Activated CD8-positive, alpha-beta memory T cell treated with anti-CD3 and anti-CD28 coated beads, Interleukin-2, amount 50 U/mL, for 1 hour (primary cell): ENCODE measurements around the gene CMPK1.

ENCODE experiments used
- DNase-seq: peaks from one replicate; pipeline ENCODE4 v3.0.0-alpha.2; 2020; ENCODE audit errors: extremely low read depth

The CMPK1 gene

GRCh38 chr1:47396671-47397196 lies 63.1 kb downstream of the CMPK1 start:
- no peak for DNase-seq

DNA sequence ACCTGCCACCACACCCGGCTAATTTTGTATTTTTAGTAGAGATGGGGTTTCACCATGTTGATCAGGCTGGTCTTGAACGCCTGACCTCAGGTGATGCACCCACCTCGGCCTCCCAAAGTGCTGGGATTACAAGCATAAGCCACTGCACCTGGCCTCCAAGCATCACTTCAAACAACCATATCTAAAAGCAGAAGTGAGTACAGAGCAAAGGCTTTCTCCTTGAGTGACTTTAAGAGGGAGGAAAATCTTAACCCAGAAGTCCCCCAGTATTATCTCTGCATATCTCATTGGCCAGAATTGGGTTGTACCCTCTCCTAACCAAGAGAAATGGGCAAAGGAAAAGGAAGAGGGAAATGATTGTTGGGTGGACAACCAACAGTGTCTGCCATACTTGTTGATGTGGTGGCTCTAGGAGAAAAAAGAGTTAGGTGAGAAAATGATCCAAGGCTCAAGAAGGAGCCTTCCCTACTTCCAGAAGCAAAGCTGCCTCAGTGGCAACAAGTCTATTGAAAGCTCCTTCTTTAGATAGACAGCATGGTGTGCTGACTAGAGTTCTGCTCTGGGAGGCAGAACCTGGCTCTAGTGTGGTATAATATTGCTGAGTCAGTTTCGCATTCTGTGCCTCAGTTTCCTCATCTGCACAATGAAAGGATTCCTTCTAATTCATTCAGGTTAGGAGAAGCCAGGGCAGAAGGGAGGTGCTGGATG lies 65.7 kb downstream of the CMPK1 start:
- no peak for DNase-seq

DNA sequence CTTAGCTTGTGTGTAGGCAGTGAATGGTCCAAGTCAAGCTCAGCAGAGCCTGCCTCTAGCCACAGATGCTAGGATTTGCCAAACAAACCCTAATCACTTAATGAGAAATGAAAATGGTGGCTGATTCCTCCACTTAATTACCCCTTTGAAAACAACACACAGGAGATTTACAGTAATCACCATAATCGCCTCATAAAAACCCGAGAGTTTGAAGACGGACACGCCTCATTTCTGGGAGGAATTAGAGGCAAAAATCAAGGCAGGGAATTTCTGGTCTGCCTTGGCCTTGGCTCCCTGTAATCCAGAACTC lies 66.2 kb downstream of the CMPK1 start:
- no peak for DNase-seq

DNA sequence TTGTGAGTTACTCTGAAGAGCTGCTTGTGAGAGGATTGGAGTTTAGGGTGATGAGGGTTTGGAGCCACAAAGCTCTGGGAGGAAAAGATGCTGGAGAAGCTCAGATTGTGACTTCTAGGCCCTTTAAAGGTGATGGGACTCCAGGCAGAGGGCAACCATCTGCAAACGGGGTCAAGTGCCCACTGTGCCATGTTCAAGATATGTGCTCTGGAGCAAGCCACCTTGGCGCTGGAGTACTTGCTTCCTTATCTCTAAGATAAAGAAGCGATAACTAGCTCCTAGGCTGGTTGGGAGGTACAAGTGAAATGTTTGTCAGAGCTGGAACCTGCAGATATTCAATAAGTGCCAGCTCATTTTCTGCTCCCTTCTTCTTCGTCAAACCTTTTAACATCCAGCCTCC lies 68.2 kb downstream of the CMPK1 start:
- no peak for DNase-seq

DNA sequence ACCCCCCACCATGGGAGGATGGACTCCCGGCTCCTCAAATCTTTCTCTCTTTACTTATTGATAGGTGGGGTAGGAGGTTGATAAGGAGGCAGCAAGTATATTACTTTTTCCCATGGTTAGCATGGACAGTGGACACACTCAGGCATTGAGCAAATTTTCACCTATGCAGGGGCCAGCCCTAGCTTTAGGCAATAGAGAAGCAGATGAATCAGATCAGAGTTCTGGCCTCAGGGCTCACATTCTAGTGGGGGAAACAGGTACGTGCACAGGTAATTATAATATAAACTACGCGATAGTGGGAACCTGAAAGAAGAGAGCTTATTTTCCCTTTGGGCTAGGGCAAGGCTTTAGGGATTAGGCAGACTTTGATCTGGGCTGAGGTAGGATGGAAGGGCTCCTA lies 69.0 kb downstream of the CMPK1 start:
- no peak for DNase-seq

- DNase-seq, result no peak
These were observed 69.8 kb downstream of the CMPK1 start for GRCh38 chr1:47403321-47403910.

- no peak for DNase-seq
These were observed 72.1 kb downstream of the CMPK1 start for GRCh38 chr1:47405697-47406096.

GRCh38 chr1:47406966-47407365 lies 73.4 kb downstream of the CMPK1 start:
- no peak for DNase-seq

- DNase-seq, result no peak
These were observed 73.9 kb downstream of the CMPK1 start for GRCh38 chr1:47407481-47407880.

- no peak for DNase-seq
These were observed 75.9 kb downstream of the CMPK1 start for GRCh38 chr1:47409311-47410067.

GRCh38 chr1:47410068-47410455 lies 76.5 kb downstream of the CMPK1 start:
- DNase-seq, result no peak

- DNase-seq, result no peak
These were observed 77.8 kb downstream of the CMPK1 start for GRCh38 chr1:47411436-47411835.

GRCh38 chr1:47412437-47412836 lies 78.8 kb downstream of the CMPK1 start:
- DNase-seq, result no peak

DNA sequence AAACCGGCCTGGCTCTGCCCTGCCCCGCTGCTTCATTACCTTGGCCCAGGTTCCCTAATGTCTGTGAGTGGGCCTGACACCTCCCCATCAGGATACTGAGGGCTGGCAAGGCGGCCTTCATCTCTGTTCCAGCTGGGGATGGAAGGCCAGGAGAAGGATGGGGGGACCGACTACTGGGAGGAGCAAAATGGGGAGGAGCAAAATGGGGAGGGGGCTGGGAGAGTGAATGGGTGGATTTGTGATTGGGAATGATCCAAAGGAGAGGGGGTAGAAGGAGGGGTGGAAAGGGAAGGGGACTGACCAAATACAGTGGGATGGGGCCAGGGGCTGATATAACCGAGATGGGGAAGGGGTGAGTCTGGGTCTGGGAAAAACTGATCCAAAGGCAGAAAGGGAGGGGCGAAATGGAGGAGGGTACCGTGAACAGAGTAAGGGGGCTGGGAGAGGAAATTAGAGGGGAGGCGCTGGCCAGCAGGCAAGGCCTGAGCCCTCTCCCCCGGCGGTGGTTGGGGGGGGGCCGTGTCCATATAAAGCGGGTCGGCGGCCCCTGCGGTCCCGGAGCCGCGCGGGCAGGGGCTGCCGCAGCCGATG lies 82.2 kb downstream of the CMPK1 start, which contains the start of gene FOXE3:
FOXE3 (plus strand) TSS at position 558 of the 591 bp plus-strand sequence; CDS start at position 589, 31 bp downstream.
- DNase-seq, result no peak

GRCh38 chr1:47416319-47417169 lies 83.0 kb downstream of the CMPK1 start:
- DNase-seq, result no peak

DNA sequence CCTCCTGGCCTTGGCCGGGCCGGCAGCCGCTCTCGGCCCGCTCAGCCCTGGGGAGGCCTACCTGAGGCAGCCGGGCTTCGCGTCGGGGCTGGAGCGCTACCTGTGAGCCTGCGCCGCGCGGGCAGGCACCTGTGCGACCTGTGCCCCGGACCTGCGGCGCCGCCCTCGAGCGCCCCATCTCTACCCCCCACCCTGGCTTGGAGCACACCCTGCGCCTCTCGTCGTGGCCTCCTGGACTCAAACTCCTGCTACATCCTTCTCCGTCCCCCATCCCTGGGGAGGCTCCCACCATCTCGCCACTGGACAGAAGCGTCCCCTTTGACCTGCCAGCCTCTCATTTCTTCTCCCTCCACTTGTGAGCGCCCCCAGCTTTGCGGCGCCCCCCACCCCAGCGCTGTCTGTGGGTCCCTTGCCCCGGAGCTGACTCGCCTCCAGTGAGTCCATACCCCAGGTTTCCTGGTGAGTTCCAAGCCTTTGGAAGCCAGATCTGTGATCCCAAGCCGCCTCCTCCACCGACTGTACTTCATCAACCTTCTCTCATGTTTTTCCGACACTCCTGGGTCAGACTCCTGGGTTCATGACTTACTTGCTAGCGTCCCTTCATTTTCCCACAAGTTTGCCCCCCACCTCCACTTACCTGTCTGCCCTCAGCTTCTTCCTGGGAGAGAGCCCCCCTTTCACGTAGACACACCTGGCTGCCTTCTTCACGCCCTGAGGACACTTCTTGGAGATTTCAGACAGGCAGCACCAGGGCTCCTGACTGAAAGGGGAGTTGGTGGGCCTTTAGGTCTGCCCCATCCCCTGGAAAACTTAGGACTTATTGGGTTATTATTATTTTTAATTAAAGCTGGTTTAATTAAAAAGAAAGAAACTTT lies 83.8 kb downstream of the CMPK1 start:
- no peak for DNase-seq

DNA sequence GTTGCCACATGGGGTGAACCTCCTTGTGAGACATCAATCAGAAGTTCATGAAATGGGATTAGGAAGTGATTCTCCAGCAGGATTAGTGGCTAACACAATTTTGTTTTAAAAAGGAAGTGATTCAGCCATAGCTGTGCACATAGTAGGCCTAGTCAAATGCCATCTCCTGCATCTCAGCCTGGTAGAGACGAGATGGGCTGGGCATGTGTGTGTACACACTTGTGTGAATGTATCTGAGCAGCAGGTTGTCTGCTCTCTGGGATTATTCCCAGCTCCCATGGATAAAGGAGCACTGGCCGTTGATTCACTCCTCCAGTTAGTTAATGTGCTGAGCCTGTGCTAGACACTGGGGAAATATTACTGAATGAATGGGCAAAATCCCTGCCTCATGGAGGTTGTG lies 84.5 kb downstream of the CMPK1 start:
- DNase-seq, result no peak

DNA sequence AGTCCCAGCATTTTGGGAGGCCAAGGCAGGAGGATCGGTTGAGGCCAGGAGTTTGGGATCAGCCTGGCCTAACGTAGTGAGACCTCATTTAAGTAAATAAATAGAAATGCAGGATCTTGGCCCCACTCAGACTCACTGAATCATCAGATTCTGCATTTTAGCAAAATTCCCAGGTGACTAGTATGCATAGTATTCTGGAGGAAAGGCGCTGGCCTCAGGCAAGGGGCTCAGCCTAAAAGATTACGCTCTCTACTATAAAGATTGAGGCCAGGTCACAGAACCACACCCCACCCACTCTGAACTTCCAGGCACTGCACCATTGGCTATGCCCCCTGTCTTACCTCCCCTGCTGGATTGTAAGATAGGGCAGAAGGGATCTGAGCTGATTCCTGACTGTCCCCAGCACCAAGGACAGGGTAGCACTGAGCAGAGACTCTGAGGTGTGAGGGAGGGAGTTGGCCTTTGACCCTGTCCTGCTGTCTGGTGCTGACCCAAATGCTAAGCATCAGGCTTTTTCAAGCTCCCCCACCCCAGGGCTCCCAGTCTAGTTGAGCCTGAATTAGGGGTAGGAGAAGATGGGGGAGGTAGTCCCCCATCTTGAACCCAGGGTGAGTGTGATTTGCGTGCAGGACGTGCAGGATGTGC lies 85.2 kb downstream of the CMPK1 start:
- DNase-seq, result no peak

DNA sequence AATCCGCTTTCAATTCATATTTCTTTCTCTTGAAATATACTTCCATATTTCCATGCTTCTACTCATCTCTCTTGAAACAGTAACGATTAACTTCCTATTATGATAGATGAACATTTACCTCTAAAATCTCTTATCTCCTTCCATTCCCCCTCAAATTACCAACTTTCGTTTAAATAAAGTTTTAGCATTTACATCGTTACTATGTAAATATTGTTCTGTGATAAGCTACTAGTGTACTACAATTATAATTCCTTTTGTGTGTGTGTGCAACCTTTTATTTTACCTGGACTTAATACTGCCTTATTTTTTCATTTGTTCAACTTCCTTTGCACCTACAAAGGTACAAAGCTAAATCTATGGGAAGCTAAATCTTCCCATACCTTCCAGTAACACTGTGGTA lies 87.0 kb downstream of the CMPK1 start:
- no peak for DNase-seq

DNA sequence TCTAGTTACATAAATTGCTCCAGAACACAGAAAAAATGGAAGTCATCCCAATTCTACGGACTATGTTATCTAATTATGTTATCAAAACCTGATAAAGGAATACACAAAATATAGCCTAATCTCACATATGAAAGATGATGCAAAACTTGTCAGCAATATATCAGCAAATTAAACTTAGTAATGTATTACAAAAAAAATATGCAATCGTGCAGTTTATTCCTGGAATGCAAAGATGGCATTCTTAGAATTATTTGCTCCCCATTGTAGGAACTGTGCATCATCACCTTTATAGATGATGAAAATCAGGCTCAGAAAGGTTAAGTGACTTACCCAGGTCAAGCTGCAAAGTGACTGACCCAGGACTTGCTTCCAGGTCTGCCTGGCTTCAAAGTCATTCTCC lies 90.3 kb downstream of the CMPK1 start:
- no peak for DNase-seq
